Suprapubic skin (tissue), 4 donors: ENCODE results near the gene FOXN3. TPM values are rescaled to one million over a fixed set of nuclear protein-coding genes. Genes with fewer than 3 reads are reported as not detected.

Source experiments
- DNase-seq, 2 donors: peaks; one replicate each; pipeline ENCODE4 v3.0.0-alpha.2; 2019; ENCODE audit warnings: low spot score in 2 of 2
- H3K27ac ChIP-seq: fragments of 200-600 bp; sonication (generic); one replicate; pipeline ENCODE4 v1.5.1; 2019
- H3K27me3 ChIP-seq: fragments of 200-600 bp; sonication (generic); one replicate; pipeline ENCODE4 v1.5.1; 2019
- H3K36me3 ChIP-seq: fragments of 200-600 bp; sonication (generic); one replicate; pipeline ENCODE4 v1.5.1; 2019
- H3K4me1 ChIP-seq: fragments of 200-600 bp; sonication (generic); one replicate; pipeline ENCODE4 v1.5.1; 2019
- H3K4me3 ChIP-seq: fragments of 200-600 bp; sonication (generic); one replicate; pipeline ENCODE4 v1.5.1; 2019; ENCODE audit warnings: mild to moderate bottlenecking
- H3K9me3 ChIP-seq: fragments of 200-600 bp; sonication (generic); one replicate; pipeline ENCODE4 v1.5.1; 2019
- EP300 ChIP-seq: sonication (generic); formaldehyde crosslinking; IDR thresholded peaks from one replicate; pipeline ENCODE4 v1.6.1; 2017; ENCODE audit warnings: antibody characterized with exemption
- POLR2A ChIP-seq, 2 donors: fragments of 450-650 bp; IDR thresholded peaks; one replicate each; pipeline ENCODE4 v1.6.1; 2017; ENCODE audit warnings: antibody characterized with exemption in 2 of 2, mild to moderate bottlenecking in 2 of 2, moderate library complexity in 2 of 2
- POLR2AphosphoS5 ChIP-seq, 3 donors: sonication (generic); formaldehyde crosslinking; IDR thresholded peaks; one replicate each; pipeline ENCODE4 v1.6.1; 2017; ENCODE audit warnings: antibody characterized with exemption in 3 of 3
- WGBS: methylation state at CpG from one replicate; pipeline ENCODE4 v1.1.5; 2018; 5-methylcytosine and 5-hydroxymethylcytosine counted together
- total RNA-seq, 4 donors: library from RNA; depleted of rRNA; stranded (reverse); fragments of >200 nt; gene quantifications; one replicate each; pipeline ENCODE4 v1.1.0, GENCODE V29; 2016
- TF ChIP-seq, protein P1 (sequence below), 2 donors: fragments of 200-600 bp in 1 of 2; fragments of 450-650 bp in 1 of 2; sonication (generic) in 1 of 2; IDR thresholded peaks; one replicate each; pipeline ENCODE4 v1.5.1; 2016 to 2019; ENCODE audit warnings: antibody characterized with exemption in 2 of 2, mild to moderate bottlenecking in 1 of 2, moderate library complexity in 1 of 2

FOXN3 gene
- total RNA-seq, 4 donors from 2014 or later: 117 to 272 (median 172) TPM

DNA sequence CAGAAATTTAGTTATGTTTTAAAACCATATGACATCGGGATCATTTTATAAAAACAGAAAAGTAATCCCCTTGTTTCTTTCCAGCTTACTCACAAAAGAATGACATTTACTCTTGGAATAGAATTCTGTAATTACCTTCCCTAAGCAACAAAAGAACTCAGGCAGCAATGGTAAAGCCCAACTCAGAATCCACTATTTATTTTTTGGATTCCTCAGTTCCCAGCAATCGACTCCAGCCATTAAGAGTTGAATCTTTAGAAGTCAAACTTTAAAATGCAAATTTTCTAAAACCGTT is 65.9 kb downstream of the FOXN3 start:
- DNase-seq: no peak
- H3K9me3 ChIP-seq: no peaks in the 10 kb centered on the region
- no peak overlapping the region for H3K4me3 ChIP-seq
- no peaks in the 10 kb centered on the region for H3K27me3 ChIP-seq
- H3K27ac ChIP-seq: no peak overlapping the region
- peaks cover 20% of the 10 kb centered on the region for H3K4me1 ChIP-seq
- TF ChIP-seq POLR2A (IDR thresholded peaks at IDR 0.05): no peak
- TF ChIP-seq EP300: no peak
- no peak for TF ChIP-seq POLR2AphosphoS5 (IDR thresholded peaks at IDR 0.05)
- TF ChIP-seq, protein P1, sequence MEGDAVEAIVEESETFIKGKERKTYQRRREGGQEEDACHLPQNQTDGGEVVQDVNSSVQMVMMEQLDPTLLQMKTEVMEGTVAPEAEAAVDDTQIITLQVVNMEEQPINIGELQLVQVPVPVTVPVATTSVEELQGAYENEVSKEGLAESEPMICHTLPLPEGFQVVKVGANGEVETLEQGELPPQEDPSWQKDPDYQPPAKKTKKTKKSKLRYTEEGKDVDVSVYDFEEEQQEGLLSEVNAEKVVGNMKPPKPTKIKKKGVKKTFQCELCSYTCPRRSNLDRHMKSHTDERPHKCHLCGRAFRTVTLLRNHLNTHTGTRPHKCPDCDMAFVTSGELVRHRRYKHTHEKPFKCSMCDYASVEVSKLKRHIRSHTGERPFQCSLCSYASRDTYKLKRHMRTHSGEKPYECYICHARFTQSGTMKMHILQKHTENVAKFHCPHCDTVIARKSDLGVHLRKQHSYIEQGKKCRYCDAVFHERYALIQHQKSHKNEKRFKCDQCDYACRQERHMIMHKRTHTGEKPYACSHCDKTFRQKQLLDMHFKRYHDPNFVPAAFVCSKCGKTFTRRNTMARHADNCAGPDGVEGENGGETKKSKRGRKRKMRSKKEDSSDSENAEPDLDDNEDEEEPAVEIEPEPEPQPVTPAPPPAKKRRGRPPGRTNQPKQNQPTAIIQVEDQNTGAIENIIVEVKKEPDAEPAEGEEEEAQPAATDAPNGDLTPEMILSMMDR (IDR thresholded peaks at IDR 0.05): no peak
- peaks cover 30% of the 10 kb centered on the region for H3K36me3 ChIP-seq
- WGBS: 30% methylated on average over 3 of the region's 3 CpGs

DNA sequence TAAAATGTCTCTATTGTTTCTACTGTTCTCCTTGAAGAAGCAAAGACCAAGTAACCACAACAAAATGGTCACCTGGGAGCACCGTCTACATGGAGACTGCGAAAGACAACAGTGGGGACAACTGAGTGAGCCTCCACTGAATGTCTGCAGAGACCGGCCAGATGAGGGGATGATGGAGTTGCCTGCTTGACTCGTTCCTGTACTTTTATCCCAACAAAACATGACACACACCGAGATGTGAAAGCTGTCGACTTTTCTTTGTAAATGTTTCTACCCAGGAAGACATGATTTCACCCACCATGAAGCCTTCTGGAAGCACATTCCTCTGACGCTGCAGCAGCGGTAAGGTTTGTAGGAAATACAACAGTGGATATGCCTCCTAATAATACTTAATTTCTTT is 66.9 kb downstream of the FOXN3 start:
- TF ChIP-seq POLR2AphosphoS5 (IDR thresholded peaks at IDR 0.05) (no peak), POLR2A (IDR thresholded peaks at IDR 0.05) (no peak), EP300 (no peak)
- TF ChIP-seq, protein P1 (IDR thresholded peaks at IDR 0.05): no peak
- H3K27ac ChIP-seq: no peak overlapping the region

DNA sequence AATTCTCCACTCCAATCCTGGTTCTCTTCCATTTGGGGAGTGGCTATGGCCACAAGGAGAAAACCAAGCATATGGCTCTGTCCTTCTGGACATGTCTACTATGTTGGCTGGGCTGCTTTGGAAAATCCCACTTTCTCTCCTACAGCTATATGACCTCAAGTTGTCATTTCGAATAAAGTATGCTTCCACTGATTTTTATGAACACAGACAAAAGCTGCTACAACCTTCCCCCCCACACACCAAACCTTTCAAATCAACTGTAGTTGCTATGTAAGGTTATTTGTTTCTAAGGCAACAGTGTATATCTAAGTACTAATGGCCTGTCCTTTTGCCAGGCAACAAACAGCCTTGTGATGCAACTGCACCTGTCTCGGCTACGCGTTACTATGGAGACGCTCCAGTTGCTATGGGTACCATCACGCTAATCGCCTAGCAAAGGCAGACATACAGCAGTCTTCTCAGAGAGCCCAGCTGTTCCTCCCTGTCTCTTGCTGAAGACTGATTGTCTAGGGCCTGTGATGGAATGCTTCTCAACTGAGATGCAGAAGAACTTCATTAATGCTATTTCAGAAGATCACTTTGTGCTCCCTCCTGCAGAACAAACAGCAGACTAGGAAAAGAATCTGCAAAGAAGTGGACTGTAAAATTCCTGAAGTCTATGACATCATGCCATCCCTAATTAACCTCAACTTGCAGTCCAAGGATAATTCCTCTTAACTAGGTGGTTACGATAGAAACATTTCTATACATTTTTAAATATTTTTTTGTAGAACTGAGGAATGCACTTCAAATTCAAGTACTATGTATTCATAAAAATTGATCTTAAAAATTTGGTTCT is 67.6 kb downstream of the FOXN3 start:
- WGBS: 97% methylated on average over 8 of the region's 8 CpGs
- Histone ChIP-seq H3K27me3 (no peaks in the 10 kb centered on the region), H3K27ac (no peak overlapping the region), H3K36me3 (peaks cover 30% of the 10 kb centered on the region), H3K4me3 (no peak overlapping the region), H3K9me3 (no peaks in the 10 kb centered on the region), H3K4me1 (peaks cover 22% of the 10 kb centered on the region)
- TF ChIP-seq EP300: no peak
- no peak for TF ChIP-seq POLR2A (IDR thresholded peaks at IDR 0.05)
- TF ChIP-seq, protein P1 (IDR thresholded peaks at IDR 0.05): no peak
- no peak for TF ChIP-seq POLR2AphosphoS5 (IDR thresholded peaks at IDR 0.05)
- DNase-seq: no peak

More for the DNA sequence above, 66.9 kb downstream of the FOXN3 start:
- H3K9me3 ChIP-seq: no peaks in the 10 kb centered on the region
- H3K4me1 ChIP-seq: peaks cover 20% of the 10 kb centered on the region
- WGBS: 96% methylated on average over 8 of the region's 8 CpGs
- H3K36me3 ChIP-seq: peaks cover 30% of the 10 kb centered on the region
- no peak overlapping the region for H3K4me3 ChIP-seq
- no peak for DNase-seq
- no peaks in the 10 kb centered on the region for H3K27me3 ChIP-seq

DNA sequence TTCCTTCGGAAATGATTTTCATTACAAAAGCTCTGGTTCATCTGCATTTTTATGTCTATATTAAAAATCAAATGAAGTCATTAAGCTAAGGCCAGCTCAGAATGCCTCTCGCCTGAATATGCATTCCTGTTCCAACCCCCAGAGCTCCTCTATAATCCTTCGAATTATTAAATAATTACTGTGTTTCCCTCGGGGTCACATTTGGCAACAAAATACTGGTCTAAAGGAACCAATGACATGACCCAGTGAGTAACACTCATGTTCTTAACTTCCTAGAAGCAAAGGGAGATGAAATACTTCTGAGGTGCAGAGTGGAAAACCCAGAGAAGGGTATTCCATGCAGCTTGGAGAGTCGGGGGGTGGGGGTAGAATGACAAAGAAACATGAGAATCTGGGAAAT is 68.3 kb downstream of the FOXN3 start:
- peaks cover 29% of the 10 kb centered on the region for H3K4me1 ChIP-seq

DNA sequence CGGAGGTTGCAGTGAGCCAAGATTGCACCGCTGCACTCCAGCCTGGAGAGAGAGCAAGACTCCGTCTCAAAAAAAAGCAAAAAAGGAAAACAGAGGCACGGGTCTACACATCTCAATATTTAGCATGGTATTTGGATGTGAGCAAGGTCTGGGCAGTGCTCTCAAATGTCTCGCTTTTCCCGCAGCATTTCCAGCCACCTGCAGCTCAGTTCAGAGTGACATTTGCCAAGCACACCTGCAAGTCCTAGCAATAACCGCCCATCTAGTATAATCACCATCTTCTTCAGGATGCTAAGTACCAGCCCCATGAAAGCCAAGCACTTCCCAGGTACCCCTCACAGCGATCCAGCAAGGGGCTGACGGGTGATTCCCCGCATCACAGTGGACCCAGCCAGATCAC is 69.1 kb downstream of the FOXN3 start:
- Histone ChIP-seq H3K27me3 (no peaks in the 10 kb centered on the region), H3K36me3 (peaks cover 30% of the 10 kb centered on the region), H3K4me3 (no peak overlapping the region), H3K4me1 (peaks cover 34% of the 10 kb centered on the region), H3K9me3 (no peaks in the 10 kb centered on the region), H3K27ac (no peak overlapping the region)
- no peak for DNase-seq
- WGBS: 93% methylated on average over 10 of the region's 10 CpGs
- TF ChIP-seq POLR2A (IDR thresholded peaks at IDR 0.05) (no peak), POLR2AphosphoS5 (IDR thresholded peaks at IDR 0.05) (no peak), EP300 (no peak)
- TF ChIP-seq, protein P1 (IDR thresholded peaks at IDR 0.05): no peak

More for the DNA sequence above, 68.3 kb downstream of the FOXN3 start:
- Histone ChIP-seq H3K27ac (no peak overlapping the region), H3K9me3 (no peaks in the 10 kb centered on the region), H3K4me3 (no peak overlapping the region), H3K27me3 (no peaks in the 10 kb centered on the region), H3K36me3 (peaks cover 30% of the 10 kb centered on the region)
- DNase-seq: no peak
- TF ChIP-seq POLR2A (IDR thresholded peaks at IDR 0.05) (no peak), EP300 (no peak)
- WGBS: 74% methylated on average over 5 of the region's 5 CpGs
